DND-41 (cell line): ENCODE data around the gene CPNE4.

ENCODE experiments used
- CTCF ChIP-seq: IDR thresholded peaks from 2 replicates; pipeline ENCODE4 v1.5.1; 2012; ENCODE audit warnings: borderline replicate concordance, low read length, moderate library complexity, mild to moderate bottlenecking; ENCODE audit not compliant: poor library complexity, severe bottlenecking; ENCODE audit errors: extremely low read depth
- EZH2 ChIP-seq: IDR thresholded peaks from 3 replicates; pipeline ENCODE4 v1.6.1; 2012; ENCODE audit warnings: borderline replicate concordance, low read depth, mild to moderate bottlenecking, moderate library complexity, low read length, inconsistent platforms; ENCODE audit not compliant: severe bottlenecking

GRCh38 chr3:131733086-131733841 lies 301.6 kb downstream of the CPNE4 start:
- TF ChIP-seq EZH2 (no peak), CTCF (no peak)
